ENCODE results near the gene RFT1. TPM values are rescaled to one million over a fixed set of nuclear protein-coding genes. Genes with fewer than 3 reads are reported as not detected.

RFT1 gene
- total RNA-seq, 1 donor from 2014 or later, result 10.5 TPM

- Mint-ChIP-seq H3K27ac (ENCODE audit: unreplicated experiment) (peak within 1 kb of the TSS; percentile 64), H3K4me1 (ENCODE audit: low read depth, unreplicated experiment) (peaks cover 7% of the 10 kb centered on the region), H3K4me3 (ENCODE audit: unreplicated experiment) (peak within 1 kb of the TSS; percentile 87), H3K36me3 (ENCODE audit: unreplicated experiment) (no peaks in the 10 kb centered on the region), H3K27me3 (ENCODE audit: unreplicated experiment) (peaks cover 20% of the 10 kb centered on the region), H3K9me3 (ENCODE audit: unreplicated experiment) (peaks cover 8% of the 10 kb centered on the region)
- TF ChIP-seq CTCF (IDR thresholded peaks at IDR 0.05; ENCODE audit: partially characterized antibody, unreplicated experiment), result peak; percentile 31
- peak; percentile 64 for DNase-seq
Observed at GRCh38 chr3:53160660-53161449, 30.6 kb upstream of the RFT1 start, which contains the start of gene PRKCD. Gene PRKCD, plus strand, starts transcription at chr3:53161209. Its CDS starts 17,214 bp downstream, at chr3:53178423.

- H3K36me3 Mint-ChIP-seq (ENCODE audit: unreplicated experiment), result no peaks in the 10 kb centered on the region
- H3K27ac Mint-ChIP-seq (ENCODE audit: unreplicated experiment), result peak overlapping the region; percentile 64
- peaks cover 7% of the 10 kb centered on the region for H3K4me1 Mint-ChIP-seq (ENCODE audit: low read depth, unreplicated experiment)
- no peak for TF ChIP-seq CTCF (IDR thresholded peaks at IDR 0.05; ENCODE audit: partially characterized antibody, unreplicated experiment)
- H3K27me3 Mint-ChIP-seq (ENCODE audit: unreplicated experiment), result peaks cover 20% of the 10 kb centered on the region
- peaks cover 8% of the 10 kb centered on the region for H3K9me3 Mint-ChIP-seq (ENCODE audit: unreplicated experiment)
- peak overlapping the region; percentile 86 for H3K4me3 Mint-ChIP-seq (ENCODE audit: unreplicated experiment)
- DNase-seq, result no peak
Observed at GRCh38 chr3:53160061-53160659, 29.9 kb upstream of the RFT1 start.

GRCh38 chr3:53159156-53160060, 29.2 kb upstream of the RFT1 start:
- H3K9me3 Mint-ChIP-seq (ENCODE audit: unreplicated experiment), result peaks cover 8% of the 10 kb centered on the region
- no peak for DNase-seq
- TF ChIP-seq CTCF (IDR thresholded peaks at IDR 0.05; ENCODE audit: partially characterized antibody, unreplicated experiment), result no peak
- peaks cover 20% of the 10 kb centered on the region for H3K27me3 Mint-ChIP-seq (ENCODE audit: unreplicated experiment)
- H3K36me3 Mint-ChIP-seq (ENCODE audit: unreplicated experiment), result no peaks in the 10 kb centered on the region
- H3K27ac Mint-ChIP-seq (ENCODE audit: unreplicated experiment), result no peak overlapping the region
- no peak overlapping the region for H3K4me3 Mint-ChIP-seq (ENCODE audit: unreplicated experiment)
- H3K4me1 Mint-ChIP-seq (ENCODE audit: low read depth, unreplicated experiment), result peaks cover 7% of the 10 kb centered on the region

DNA sequence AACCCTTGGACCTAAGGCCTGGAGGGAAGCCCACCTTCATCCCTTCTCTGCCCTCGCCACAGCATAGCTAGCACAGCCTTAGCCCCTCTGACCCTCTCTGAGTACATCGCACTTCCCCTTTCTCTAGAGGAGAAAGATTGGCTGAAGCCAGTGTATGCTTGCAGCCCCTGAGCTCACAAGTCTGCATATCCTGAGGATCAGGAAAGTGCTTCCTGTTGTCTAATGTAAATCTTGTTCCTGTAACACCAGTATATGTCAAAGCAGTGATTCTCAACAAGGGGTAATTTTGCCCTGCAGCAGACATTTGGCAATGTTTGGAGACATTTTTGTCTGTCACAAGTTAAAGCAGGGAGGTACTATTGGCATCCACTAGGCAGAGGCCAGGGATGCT, 28.5 kb upstream of the RFT1 start:
- Mint-ChIP-seq H3K9me3 (ENCODE audit: unreplicated experiment) (peaks cover 6% of the 10 kb centered on the region), H3K36me3 (ENCODE audit: unreplicated experiment) (no peaks in the 10 kb centered on the region), H3K27ac (ENCODE audit: unreplicated experiment) (no peak overlapping the region), H3K4me1 (ENCODE audit: low read depth, unreplicated experiment) (peaks cover 7% of the 10 kb centered on the region), H3K4me3 (ENCODE audit: unreplicated experiment) (no peak overlapping the region), H3K27me3 (ENCODE audit: unreplicated experiment) (peaks cover 20% of the 10 kb centered on the region)
- no peak for DNase-seq
- TF ChIP-seq CTCF (IDR thresholded peaks at IDR 0.05; ENCODE audit: partially characterized antibody, unreplicated experiment), result no peak
